ENCODE results near the gene SCD5. TPM values are rescaled to one million over a fixed set of nuclear protein-coding genes. Genes with fewer than 3 reads are reported as not detected.
"Not testable (repeated sequence)": the region's sequence is repeated elsewhere in the genome, so short reads cannot be mapped to it uniquely, and the experiment has no call there.

SCD5 gene
- 10 to 100 TPM in 1 of 4 donors, 1 to 10 TPM in 2, under 1 TPM in 1; 0.45 to 73.0 (median 5.3) TPM for polyA plus RNA-seq
- long read RNA-seq, donor 1, transcript SCD5-202 (5 exons, 3,101 nt): major isoform, 57 of 190 reads
- long read RNA-seq, donor 1, partial matches to known transcripts: 133 of 190 reads
- long read RNA-seq, donor 1, other reads (novel, unspliced or antisense): 0 of 190 reads
- long read RNA-seq, donor 2, transcript SCD5-202 (5 exons, 3,101 nt): major isoform, 7 of 7 reads
- long read RNA-seq, donor 2, partial matches to known transcripts: 0 of 7 reads
- long read RNA-seq, donor 2, other reads (novel, unspliced or antisense): 0 of 7 reads
- long read RNA-seq, donor 3, transcript SCD5-202 (5 exons, 3,101 nt): major isoform, 13 of 13 reads
- long read RNA-seq, donor 3, partial matches to known transcripts: 0 of 13 reads
- long read RNA-seq, donor 3, other reads (novel, unspliced or antisense): 0 of 13 reads
- long read RNA-seq, donor 4: 0 reads
- long read RNA-seq, donor 5, partial matches to known transcripts: 0 of 2 reads
- long read RNA-seq, donor 5, other reads (novel, unspliced or antisense): 0 of 2 reads
- long read RNA-seq, donor 6, transcript SCD5-202 (5 exons, 3,101 nt): major isoform, 26 of 26 reads
- long read RNA-seq, donor 6, partial matches to known transcripts: 0 of 26 reads
- long read RNA-seq, donor 6, other reads (novel, unspliced or antisense): 0 of 26 reads
- long read RNA-seq, donor 7, partial matches to known transcripts: 0 of 4 reads
- long read RNA-seq, donor 7, other reads (novel, unspliced or antisense): 0 of 4 reads
- long read RNA-seq, donor 8: 0 reads
- long read RNA-seq, donor 9, partial matches to known transcripts: 0 of 2 reads
- long read RNA-seq, donor 9, other reads (novel, unspliced or antisense): 0 of 2 reads
- long read RNA-seq, donor 10, transcript SCD5-202 (5 exons, 3,101 nt): major isoform, 15 of 15 reads
- long read RNA-seq, donor 10, partial matches to known transcripts: 0 of 15 reads
- long read RNA-seq, donor 10, other reads (novel, unspliced or antisense): 0 of 15 reads

GRCh38 chr4:82798168-82799005 is at the start of gene SCD5:
Gene SCD5, minus strand, starts transcription at chr4:82798796. Its CDS starts 259 bp downstream, at chr4:82798537.
- H3K27me3 ChIP-seq (ENCODE audit: control insufficient read depth in 3 of 3, insufficient read depth in 3 of 3, low read length in 3 of 3): no peaks in the 10 kb centered on the region
- H3K27ac ChIP-seq (ENCODE audit: low read depth in 1 of 3, low read length in 2 of 3): peak within 1 kb of the TSS in 2 of 3 donors; percentile 11 to 48
- peaks cover 0 to 11% (median 4%) of the 10 kb centered on the region in 3 donors for H3K4me1 ChIP-seq (ENCODE audit: control insufficient read depth in 3 of 3, insufficient read depth in 2 of 3, low read depth in 1 of 3, low read length in 2 of 3)
- DNase-seq (peak; percentile 47 to 89), FAIRE-seq (no peak)
- WGBS, 3 donors: 1% methylated on average over 88 to 94 of the region's 94 CpGs
- H3K4me3 ChIP-seq (ENCODE audit: low read depth in 1 of 3, low read length in 3 of 3): peak within 1 kb of the TSS; percentile 22 to 76 (median 71)
- H3K36me3 ChIP-seq (ENCODE audit: control insufficient read depth in 3 of 3, insufficient read depth in 2 of 3, low read depth in 1 of 3, low read length in 3 of 3): peaks cover 0 to 4% (median 0%) of the 10 kb centered on the region in 3 donors
- no peaks in the 10 kb centered on the region for H3K9me3 ChIP-seq (ENCODE audit: control insufficient read depth in 2 of 2, insufficient read depth in 1 of 2, low read depth in 1 of 2, low read length in 1 of 2)

- Histone ChIP-seq H3K27ac (ENCODE audit: low read depth in 1 of 3, low read length in 2 of 3) (no peak overlapping the region), H3K36me3 (ENCODE audit: control insufficient read depth in 3 of 3, insufficient read depth in 2 of 3, low read depth in 1 of 3, low read length in 3 of 3) (peaks cover 12 to 46% (median 25%) of the 10 kb centered on the region in 3 donors), H3K4me1 (ENCODE audit: control insufficient read depth in 3 of 3, insufficient read depth in 2 of 3, low read depth in 1 of 3, low read length in 2 of 3) (no peaks in the 10 kb centered on the region), H3K9me3 (ENCODE audit: control insufficient read depth in 2 of 2, insufficient read depth in 1 of 2, low read depth in 1 of 2, low read length in 1 of 2) (no peaks in the 10 kb centered on the region), H3K27me3 (ENCODE audit: control insufficient read depth in 3 of 3, insufficient read depth in 3 of 3, low read length in 3 of 3) (no peaks in the 10 kb centered on the region), H3K4me3 (ENCODE audit: low read depth in 1 of 3, low read length in 3 of 3) (no peak overlapping the region)
- FAIRE-seq (no peak), DNase-seq (no peak)
Observed at GRCh38 chr4:82842593-82842992, 44.0 kb upstream of the SCD5 start.

GRCh38 chr4:82839624-82840023 is 41.0 kb upstream of the SCD5 start:
- no peak for FAIRE-seq
- H3K9me3 ChIP-seq (ENCODE audit: control insufficient read depth in 2 of 2, insufficient read depth in 1 of 2, low read depth in 1 of 2, low read length in 1 of 2): no peaks in the 10 kb centered on the region
- H3K27ac ChIP-seq (ENCODE audit: low read depth in 1 of 3, low read length in 2 of 3): no peak overlapping the region
- H3K27me3 ChIP-seq (ENCODE audit: control insufficient read depth in 3 of 3, insufficient read depth in 3 of 3, low read length in 3 of 3): no peaks in the 10 kb centered on the region
- DNase-seq: no peak
- H3K4me1 ChIP-seq (ENCODE audit: control insufficient read depth in 3 of 3, insufficient read depth in 2 of 3, low read depth in 1 of 3, low read length in 2 of 3): peaks cover 0 to under 1% (median 0%) of the 10 kb centered on the region in 3 donors
- H3K4me3 ChIP-seq (ENCODE audit: low read depth in 1 of 3, low read length in 3 of 3): no peak overlapping the region
- 84 to 97% (median 91%) methylated on average over 1 of the region's 1 CpG for WGBS, 3 donors
- H3K36me3 ChIP-seq (ENCODE audit: control insufficient read depth in 3 of 3, insufficient read depth in 2 of 3, low read depth in 1 of 3, low read length in 3 of 3): peaks cover 8 to 40% (median 15%) of the 10 kb centered on the region in 3 donors

GRCh38 chr4:82833696-82834313 is 35.2 kb upstream of the SCD5 start:
- no peaks in the 10 kb centered on the region for H3K9me3 ChIP-seq (ENCODE audit: control insufficient read depth in 2 of 2, insufficient read depth in 1 of 2, low read depth in 1 of 2, low read length in 1 of 2)
- WGBS, 3 donors: 7 to 53% (median 47%) methylated on average over 1 of the region's 1 CpG
- H3K4me1 ChIP-seq (ENCODE audit: control insufficient read depth in 3 of 3, insufficient read depth in 2 of 3, low read depth in 1 of 3, low read length in 2 of 3): peaks cover 0 to 13% (median 0%) of the 10 kb centered on the region in 3 donors
- H3K36me3 ChIP-seq (ENCODE audit: control insufficient read depth in 3 of 3, insufficient read depth in 2 of 3, low read depth in 1 of 3, low read length in 3 of 3): peaks cover 2 to 17% (median 7%) of the 10 kb centered on the region in 3 donors
- no peak overlapping the region for H3K4me3 ChIP-seq (ENCODE audit: low read depth in 1 of 3, low read length in 3 of 3)
- H3K27me3 ChIP-seq (ENCODE audit: control insufficient read depth in 3 of 3, insufficient read depth in 3 of 3, low read length in 3 of 3): no peaks in the 10 kb centered on the region
- FAIRE-seq (no peak), DNase-seq (peak; percentile 86 to 87)
- peak overlapping the region in 1 of 3 donors; percentile 76 for H3K27ac ChIP-seq (ENCODE audit: low read depth in 1 of 3, low read length in 2 of 3)

GRCh38 chr4:82833060-82833459 is 34.5 kb upstream of the SCD5 start:
- 58 to 73% (median 73%) methylated on average over 4 of the region's 4 CpGs for WGBS, 3 donors
- Histone ChIP-seq H3K4me1 (ENCODE audit: control insufficient read depth in 3 of 3, insufficient read depth in 2 of 3, low read depth in 1 of 3, low read length in 2 of 3) (peaks cover 0 to 13% (median 0%) of the 10 kb centered on the region in 3 donors), H3K36me3 (ENCODE audit: control insufficient read depth in 3 of 3, insufficient read depth in 2 of 3, low read depth in 1 of 3, low read length in 3 of 3) (peaks cover 3 to 16% (median 6%) of the 10 kb centered on the region in 3 donors)
- FAIRE-seq; H3K9me3 ChIP-seq (ENCODE audit: control insufficient read depth in 2 of 2, insufficient read depth in 1 of 2, low read depth in 1 of 2, low read length in 1 of 2); DNase-seq; H3K27me3 ChIP-seq (ENCODE audit: control insufficient read depth in 3 of 3, insufficient read depth in 3 of 3, low read length in 3 of 3); H3K27ac ChIP-seq (ENCODE audit: low read depth in 1 of 3, low read length in 2 of 3); H3K4me3 ChIP-seq (ENCODE audit: low read depth in 1 of 3, low read length in 3 of 3): not testable (repeated sequence)

GRCh38 chr4:82825425-82825824 is 26.8 kb upstream of the SCD5 start:
- Histone ChIP-seq H3K27ac (ENCODE audit: low read depth in 1 of 3, low read length in 2 of 3) (no peak overlapping the region), H3K9me3 (ENCODE audit: control insufficient read depth in 2 of 2, insufficient read depth in 1 of 2, low read depth in 1 of 2, low read length in 1 of 2) (no peaks in the 10 kb centered on the region), H3K4me1 (ENCODE audit: control insufficient read depth in 3 of 3, insufficient read depth in 2 of 3, low read depth in 1 of 3, low read length in 2 of 3) (no peaks in the 10 kb centered on the region), H3K4me3 (ENCODE audit: low read depth in 1 of 3, low read length in 3 of 3) (no peak overlapping the region), H3K27me3 (ENCODE audit: control insufficient read depth in 3 of 3, insufficient read depth in 3 of 3, low read length in 3 of 3) (no peaks in the 10 kb centered on the region), H3K36me3 (ENCODE audit: control insufficient read depth in 3 of 3, insufficient read depth in 2 of 3, low read depth in 1 of 3, low read length in 3 of 3) (peaks cover 32 to 37% (median 33%) of the 10 kb centered on the region in 3 donors)
- FAIRE-seq (no peak), DNase-seq (no peak)
- WGBS, 3 donors: 84 to 93% (median 87%) methylated on average over 3 of the region's 3 CpGs

GRCh38 chr4:82823062-82823461 is 24.5 kb upstream of the SCD5 start:
- no peak for FAIRE-seq
- Histone ChIP-seq H3K27ac (ENCODE audit: low read depth in 1 of 3, low read length in 2 of 3) (no peak overlapping the region), H3K4me3 (ENCODE audit: low read depth in 1 of 3, low read length in 3 of 3) (no peak overlapping the region), H3K27me3 (ENCODE audit: control insufficient read depth in 3 of 3, insufficient read depth in 3 of 3, low read length in 3 of 3) (no peaks in the 10 kb centered on the region), H3K4me1 (ENCODE audit: control insufficient read depth in 3 of 3, insufficient read depth in 2 of 3, low read depth in 1 of 3, low read length in 2 of 3) (no peaks in the 10 kb centered on the region), H3K36me3 (ENCODE audit: control insufficient read depth in 3 of 3, insufficient read depth in 2 of 3, low read depth in 1 of 3, low read length in 3 of 3) (peaks cover 33 to 39% (median 34%) of the 10 kb centered on the region in 3 donors), H3K9me3 (ENCODE audit: control insufficient read depth in 2 of 2, insufficient read depth in 1 of 2, low read depth in 1 of 2, low read length in 1 of 2) (no peaks in the 10 kb centered on the region)
- no peak for DNase-seq
- WGBS, 3 donors: 92 to 94% (median 94%) methylated on average over 5 of the region's 5 CpGs

Data from small intestine (tissue), 16 donors.